Activated T-helper 1 cell treated with anti-CD3 and anti-CD28 coated beads, Interleukin-2, amount 50 U/mL, for 16 hours (primary cell): ENCODE measurements around the gene ATP5PF.
"Not testable (repeated sequence)": the region's sequence is repeated elsewhere in the genome, so short reads cannot be mapped to it uniquely, and the experiment has no call there.

Source experiments
- DNase-seq, 2 donors: peaks; one replicate each; pipeline ENCODE4 v3.0.0-alpha.2; 2020; ENCODE audit warnings: low read depth in 1 of 2, low spot score in 1 of 2

The ATP5PF gene

GRCh38 chr21:25734904-25735645, at the start of gene ATP5PF, which contains the start of gene GABPA:
TSS of gene ATP5PF (minus strand) at chr21:25734904. CDS start at chr21:25729794, 5,110 bp downstream.
TSS of gene GABPA (plus strand) at chr21:25734972. CDS start at chr21:25741599, 6,627 bp downstream.
- DNase-seq, result peak; percentile 96 to 97

GRCh38 chr21:25778126-25778875, 43.6 kb upstream of the ATP5PF start:
- DNase-seq, result not testable (repeated sequence)

- no peak for DNase-seq
These were observed 41.7 kb upstream of the ATP5PF start for GRCh38 chr21:25776440-25776839.

- no peak for DNase-seq
These were observed 38.0 kb upstream of the ATP5PF start for GRCh38 chr21:25772686-25773085.

- DNase-seq, result no peak
These were observed 33.2 kb upstream of the ATP5PF start for GRCh38 chr21:25767921-25768320.

- no peak for DNase-seq
These were observed 29.4 kb upstream of the ATP5PF start for GRCh38 chr21:25764065-25764464.

- no peak for DNase-seq
These were observed 26.0 kb upstream of the ATP5PF start for GRCh38 chr21:25760677-25761076.

- no peak for DNase-seq
These were observed 25.4 kb upstream of the ATP5PF start for GRCh38 chr21:25760061-25760460.

- DNase-seq, result no peak
These were observed 24.9 kb upstream of the ATP5PF start for GRCh38 chr21:25759573-25759972.

GRCh38 chr21:25757531-25757930, 22.8 kb upstream of the ATP5PF start:
- no peak for DNase-seq

- no peak for DNase-seq
These were observed 21.7 kb upstream of the ATP5PF start for GRCh38 chr21:25756190-25756932.

GRCh38 chr21:25752416-25752815, 17.7 kb upstream of the ATP5PF start:
- no peak for DNase-seq

- DNase-seq, result no peak
These were observed 15.4 kb upstream of the ATP5PF start for GRCh38 chr21:25750085-25750484.

- DNase-seq, result no peak
These were observed 10.2 kb upstream of the ATP5PF start for GRCh38 chr21:25744854-25745253.

- no peak for DNase-seq
These were observed 8.2 kb upstream of the ATP5PF start for GRCh38 chr21:25742900-25743299.

GRCh38 chr21:25737421-25737820, 2.7 kb upstream of the ATP5PF start:
- DNase-seq, result no peak

- DNase-seq, result peak in 1 of 2 donors; percentile 63
These were observed 1.2 kb upstream of the ATP5PF start for GRCh38 chr21:25735646-25736597.

- no peak for DNase-seq
These were observed 125 bp downstream of the ATP5PF start for GRCh38 chr21:25734654-25734903.

GRCh38 chr21:25733859-25734653, 648 bp downstream of the ATP5PF start:
- DNase-seq, result peak in 1 of 2 donors; percentile 27
